ENCODE measurements around the gene ULK3. TPM values are rescaled to one million over a fixed set of nuclear protein-coding genes. Genes with fewer than 3 reads are reported as not detected.

Gene ULK3
- total and polyA plus RNA-seq, 9 donors: 17.4 to 45.7 (median 25.9) TPM

- Histone ChIP-seq H3K4me1 (ENCODE audit: insufficient read depth) (peaks cover 24% of the 10 kb centered on the region), H3K27me3 (no peaks in the 10 kb centered on the region), H3K4me3 (no peak overlapping the region), H3K9me3 (no peaks in the 10 kb centered on the region), H3K27ac (no peak overlapping the region), H3K36me3 (no peaks in the 10 kb centered on the region)
- TF ChIP-seq POLR2A (IDR thresholded peaks at IDR 0.05): no peak
- TF ChIP-seq, protein P1, sequence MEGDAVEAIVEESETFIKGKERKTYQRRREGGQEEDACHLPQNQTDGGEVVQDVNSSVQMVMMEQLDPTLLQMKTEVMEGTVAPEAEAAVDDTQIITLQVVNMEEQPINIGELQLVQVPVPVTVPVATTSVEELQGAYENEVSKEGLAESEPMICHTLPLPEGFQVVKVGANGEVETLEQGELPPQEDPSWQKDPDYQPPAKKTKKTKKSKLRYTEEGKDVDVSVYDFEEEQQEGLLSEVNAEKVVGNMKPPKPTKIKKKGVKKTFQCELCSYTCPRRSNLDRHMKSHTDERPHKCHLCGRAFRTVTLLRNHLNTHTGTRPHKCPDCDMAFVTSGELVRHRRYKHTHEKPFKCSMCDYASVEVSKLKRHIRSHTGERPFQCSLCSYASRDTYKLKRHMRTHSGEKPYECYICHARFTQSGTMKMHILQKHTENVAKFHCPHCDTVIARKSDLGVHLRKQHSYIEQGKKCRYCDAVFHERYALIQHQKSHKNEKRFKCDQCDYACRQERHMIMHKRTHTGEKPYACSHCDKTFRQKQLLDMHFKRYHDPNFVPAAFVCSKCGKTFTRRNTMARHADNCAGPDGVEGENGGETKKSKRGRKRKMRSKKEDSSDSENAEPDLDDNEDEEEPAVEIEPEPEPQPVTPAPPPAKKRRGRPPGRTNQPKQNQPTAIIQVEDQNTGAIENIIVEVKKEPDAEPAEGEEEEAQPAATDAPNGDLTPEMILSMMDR (IDR thresholded peaks at IDR 0.05): no peak
- TF ChIP-seq EP300 (IDR thresholded peaks at IDR 0.05): no peak
- WGBS, 3 donors: 59 to 67% (median 66%) methylated on average over 7 of the region's 7 CpGs
- intact Hi-C loops (cut with DNase I): loop anchor here in 1 of 4 donors (10.0 kb wide), 1 partner anchor 417 kb away; the partner anchor contains the start of gene C15orf39
- no peak for DNase-seq
These were observed 54.8 kb downstream of the ULK3 start for GRCh38 chr15:74788042-74788682.

- H3K27ac ChIP-seq: no peak overlapping the region
- no peak for DNase-seq
- WGBS, 3 donors: 65 to 68% (median 66%) methylated on average over 13 of the region's 13 CpGs
- peaks cover 27% of the 10 kb centered on the region for H3K4me1 ChIP-seq (ENCODE audit: insufficient read depth)
- TF ChIP-seq, protein P1 (IDR thresholded peaks at IDR 0.05): no peak
- TF ChIP-seq EP300 (IDR thresholded peaks at IDR 0.05) (no peak), POLR2A (IDR thresholded peaks at IDR 0.05) (no peak)
- no peaks in the 10 kb centered on the region for H3K9me3 ChIP-seq
- no peaks in the 10 kb centered on the region for H3K27me3 ChIP-seq
- no peak overlapping the region for H3K4me3 ChIP-seq
- H3K36me3 ChIP-seq: no peaks in the 10 kb centered on the region
- intact Hi-C loops (cut with DNase I): loop anchor here in 1 of 4 donors (10.0 kb wide), 1 partner anchor 417 kb away; the partner anchor contains the start of gene C15orf39
These were observed 55.5 kb downstream of the ULK3 start for GRCh38 chr15:74787251-74788041.

GRCh38 chr15:74786551-74787165 lies 56.3 kb downstream of the ULK3 start:
- peaks cover 27% of the 10 kb centered on the region for H3K4me1 ChIP-seq (ENCODE audit: insufficient read depth)
- no peaks in the 10 kb centered on the region for H3K27me3 ChIP-seq

More at GRCh38 chr15:74786551-74787165, 56.3 kb downstream of the ULK3 start:
- Histone ChIP-seq H3K4me3 (no peak overlapping the region), H3K9me3 (no peaks in the 10 kb centered on the region), H3K36me3 (no peaks in the 10 kb centered on the region), H3K27ac (no peak overlapping the region)
- WGBS, 3 donors: 61 to 75% (median 72%) methylated on average over 7 of the region's 7 CpGs
- no peak for TF ChIP-seq POLR2A (IDR thresholded peaks at IDR 0.05)
- no peak for TF ChIP-seq EP300 (IDR thresholded peaks at IDR 0.05)
- TF ChIP-seq, protein P1 (IDR thresholded peaks at IDR 0.05): no peak
- no peak for DNase-seq
- intact Hi-C loops (cut with DNase I): loop anchor here in 1 of 4 donors (10.0 kb wide), 1 partner anchor 418 kb away; the partner anchor contains the start of gene C15orf39

Small RNA genes lying within 50 kb of the gene (microRNA-seq; reads per million reads assigned to microRNA genes)
- gene MIR4513 (0 reads per million in 3 donors), gene MIR6882 (0 to 0.71 (median 0.38) reads per million in 3 donors)

Small RNA genes lying within 50 kb of the gene (small RNA-seq; reads per million reads assigned to genes)
- not detected for gene CPLX3
- not detected for gene MIR4513
- gene MIR6882: not detected

Other genes with a start within 250 kb of the ULK3 start
- gene CLK3, start 227.3 kb downstream of the ULK3 start, total RNA-seq: 100 to 1,000 TPM in 1 of 7 donors, 10 to 100 TPM in 6; 56.8 to 110 (median 67.2) TPM
- gene CLK3, start 227.3 kb downstream of the ULK3 start, polyA plus RNA-seq: 10 to 100 TPM; 53.2 to 73.4 TPM
- 10 to 100 TPM; 10.6 to 44.5 (median 36.3) TPM for gene EDC3, start 147.1 kb downstream of the ULK3 start, total RNA-seq
- gene EDC3, start 147.1 kb downstream of the ULK3 start, polyA plus RNA-seq: 10 to 100 TPM; 15.5 to 34.2 TPM
- 1 to 10 TPM in 1 of 7 donors, under 1 TPM in 1, not detected in 5; 0.10 to 1.6 TPM for gene CYP1A1, start 117.6 kb downstream of the ULK3 start, total RNA-seq
- under 1 TPM in 1 of 2 donors, not detected in 1; 0.96 TPM for gene CYP1A1, start 117.6 kb downstream of the ULK3 start, polyA plus RNA-seq
- gene CYP1A2, start 94.3 kb downstream of the ULK3 start, total RNA-seq: under 1 TPM in 1 of 7 donors, not detected in 6; 0.23 TPM
- gene CYP1A2, start 94.3 kb downstream of the ULK3 start, polyA plus RNA-seq: not detected
- 10 to 100 TPM; 10.7 to 49.6 (median 42.1) TPM for gene CSK, start 61.1 kb downstream of the ULK3 start, total RNA-seq
- gene CSK, start 61.1 kb downstream of the ULK3 start, polyA plus RNA-seq: 10 to 100 TPM in 1 of 2 donors, 1 to 10 TPM in 1; 9.2 to 21.6 TPM
- not detected for gene LMAN1L, start 30.3 kb downstream of the ULK3 start, total RNA-seq
- gene LMAN1L, start 30.3 kb downstream of the ULK3 start, polyA plus RNA-seq: not detected
- gene CPLX3, start 16.5 kb downstream of the ULK3 start, total RNA-seq: not detected
- not detected for gene CPLX3, start 16.5 kb downstream of the ULK3 start, polyA plus RNA-seq
- 10 to 100 TPM; 22.9 to 65.5 (median 53.1) TPM for gene SCAMP2, start 30.2 kb upstream of the ULK3 start, total RNA-seq
- 10 to 100 TPM; 27.4 to 60.5 TPM for gene SCAMP2, start 30.2 kb upstream of the ULK3 start, polyA plus RNA-seq
- gene MPI, start 46.9 kb upstream of the ULK3 start, total RNA-seq: 10 to 100 TPM; 42.6 to 55.6 (median 48.6) TPM
- gene MPI, start 46.9 kb upstream of the ULK3 start, polyA plus RNA-seq: 10 to 100 TPM; 28.8 to 42.4 TPM
- 100 to 1,000 TPM in 1 of 7 donors, 10 to 100 TPM in 6; 31.0 to 125 (median 67.4) TPM for gene FAM219B, start 63.7 kb upstream of the ULK3 start, total RNA-seq
- gene FAM219B, start 63.7 kb upstream of the ULK3 start, polyA plus RNA-seq: 10 to 100 TPM; 35.1 to 67.9 TPM
- gene COX5A, start 94.9 kb upstream of the ULK3 start, total RNA-seq: 10 to 100 TPM; 24.8 to 91.3 (median 73.9) TPM
- gene COX5A, start 94.9 kb upstream of the ULK3 start, polyA plus RNA-seq: 100 to 1,000 TPM in 1 of 2 donors, 10 to 100 TPM in 1; 86.2 to 158 TPM
- gene RPP25, start 113.6 kb upstream of the ULK3 start, total RNA-seq: 10 to 100 TPM; 13.6 to 41.2 (median 28.6) TPM
- gene RPP25, start 113.6 kb upstream of the ULK3 start, polyA plus RNA-seq: 10 to 100 TPM; 16.0 to 17.3 TPM
- gene SCAMP5, start 152.4 kb upstream of the ULK3 start, total RNA-seq: 10 to 100 TPM in 1 of 7 donors, 1 to 10 TPM in 6; 2.6 to 10.1 (median 5.7) TPM
- 10 to 100 TPM in 1 of 2 donors, 1 to 10 TPM in 1; 4.6 to 17.8 TPM for gene SCAMP5, start 152.4 kb upstream of the ULK3 start, polyA plus RNA-seq
- 10 to 100 TPM in 3 of 7 donors, 1 to 10 TPM in 4; 7.9 to 20.6 (median 9.7) TPM for gene PPCDC, start 180.4 kb upstream of the ULK3 start, total RNA-seq
- gene PPCDC, start 180.4 kb upstream of the ULK3 start, polyA plus RNA-seq: 10 to 100 TPM in 1 of 2 donors, 1 to 10 TPM in 1; 4.0 to 13.4 TPM